G401.6 (cell line): ENCODE results near the gene ASB2.

Source experiments
- FAIRE-seq: peaks from 2 replicates; lab custom pipeline; 2012; peaks lifted over from hg19 to GRCh38; lab: Jason Lieb, UNC

ASB2 gene

DNA sequence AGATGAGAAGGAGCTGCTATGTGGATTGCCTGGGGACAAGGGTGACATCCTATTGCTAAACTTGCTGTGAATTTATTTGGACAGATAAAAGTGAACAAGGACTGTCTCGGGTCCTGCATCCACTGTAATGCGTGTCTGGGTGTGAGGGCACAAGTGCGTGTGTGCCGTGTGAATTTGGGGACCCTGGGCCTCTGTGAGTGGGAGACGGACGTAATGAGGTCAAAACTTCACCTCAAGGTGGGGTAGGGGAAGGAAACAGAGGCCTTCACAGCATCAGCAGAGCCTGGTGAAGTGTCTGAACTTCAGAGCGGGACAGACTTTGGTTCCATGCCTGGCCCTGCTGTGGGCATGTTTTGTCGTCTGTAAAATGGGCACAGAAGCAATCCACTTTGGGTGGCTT lies 14.8 kb downstream of the ASB2 start:
- FAIRE-seq: no peak

DNA sequence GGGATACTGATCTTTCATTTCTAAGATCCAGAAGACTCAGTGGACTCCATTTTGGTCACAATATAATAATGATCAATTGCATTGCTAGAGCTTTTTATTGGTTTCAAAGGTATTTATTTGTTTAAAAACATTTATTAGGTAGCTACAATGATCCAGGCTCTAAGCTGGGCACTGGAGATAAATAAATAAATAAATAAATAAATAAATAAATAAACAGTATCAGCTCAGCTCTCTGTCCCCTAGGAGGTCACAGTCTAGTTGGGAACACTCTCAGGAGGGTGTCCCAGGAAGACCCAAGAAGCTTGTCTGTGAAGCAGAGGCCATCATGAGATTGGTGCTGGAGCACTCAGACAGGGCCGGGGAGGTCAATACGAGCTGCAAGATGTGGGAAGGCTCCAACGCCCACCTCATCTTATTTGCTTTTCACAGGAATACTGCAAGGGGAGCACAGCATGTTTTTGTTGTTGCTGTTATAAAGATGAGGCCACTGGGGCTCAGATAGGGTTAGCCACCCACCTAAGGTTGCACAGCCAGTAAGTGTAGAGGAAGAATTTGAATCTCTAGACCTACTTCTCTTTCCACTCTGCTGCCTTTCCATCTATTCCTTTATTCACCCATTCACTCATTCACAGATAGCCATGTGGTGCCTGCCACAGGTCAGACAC lies 15.5 kb downstream of the ASB2 start:
- FAIRE-seq: no peak

DNA sequence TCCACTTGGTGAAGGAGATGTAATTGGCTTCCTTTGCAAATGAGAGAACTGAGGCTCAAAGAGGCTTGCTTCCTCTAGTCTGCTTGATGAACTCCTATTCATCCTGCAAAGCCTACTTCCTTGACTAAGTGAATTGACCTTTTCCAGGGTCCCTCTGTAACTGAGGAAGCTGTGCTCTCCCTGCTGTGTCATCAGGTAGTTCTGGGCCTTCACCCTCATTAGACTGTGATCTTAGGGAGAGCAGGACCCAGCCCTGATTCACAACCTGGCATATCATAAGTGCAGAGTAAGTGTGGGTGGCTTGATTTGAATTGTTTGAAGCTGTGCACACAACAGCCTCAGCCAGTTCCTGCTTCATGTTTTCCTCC lies 16.3 kb downstream of the ASB2 start:
- no peak for FAIRE-seq

DNA sequence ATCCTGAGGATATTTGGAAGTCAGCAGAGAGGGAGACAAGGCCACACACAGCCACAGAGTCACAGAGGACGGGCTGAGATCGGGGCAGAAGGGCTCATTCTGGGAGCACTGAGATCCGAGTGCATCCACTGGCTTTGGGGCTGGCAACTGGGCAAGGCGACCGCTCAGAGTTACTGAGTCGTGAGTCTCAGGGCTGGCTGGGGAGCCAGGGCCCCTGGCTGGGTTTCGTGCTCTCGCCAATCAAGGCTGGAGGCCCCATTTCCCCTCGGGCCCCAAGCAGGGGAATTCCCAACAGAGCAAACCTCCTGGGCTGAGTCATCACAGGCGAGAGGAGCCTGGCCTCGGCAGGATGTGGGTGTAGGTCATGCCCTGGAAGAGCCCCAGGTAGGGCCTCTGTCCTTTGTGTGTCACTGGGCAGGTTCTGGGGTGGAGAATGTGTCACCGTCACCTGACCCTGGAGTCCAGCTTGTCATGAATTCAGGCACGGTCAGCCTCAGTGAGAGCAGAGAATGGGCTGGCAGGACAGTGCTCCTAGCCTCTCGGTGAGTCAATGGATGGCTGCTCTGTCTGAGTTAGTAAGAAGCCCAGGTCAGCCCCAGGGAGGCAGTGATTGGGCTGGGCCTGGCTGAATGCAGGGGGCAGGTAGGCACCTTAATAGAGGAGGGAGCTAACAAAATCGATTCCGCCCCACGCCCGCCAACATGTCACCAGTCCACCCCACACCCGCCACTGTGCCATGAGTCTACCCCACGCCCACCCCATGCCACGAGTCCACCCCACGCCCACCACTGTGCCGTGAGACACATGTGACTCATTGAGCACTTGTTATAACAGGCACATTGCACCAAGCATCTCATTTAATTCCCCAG lies 16.9 kb downstream of the ASB2 start:
- no peak for FAIRE-seq

DNA sequence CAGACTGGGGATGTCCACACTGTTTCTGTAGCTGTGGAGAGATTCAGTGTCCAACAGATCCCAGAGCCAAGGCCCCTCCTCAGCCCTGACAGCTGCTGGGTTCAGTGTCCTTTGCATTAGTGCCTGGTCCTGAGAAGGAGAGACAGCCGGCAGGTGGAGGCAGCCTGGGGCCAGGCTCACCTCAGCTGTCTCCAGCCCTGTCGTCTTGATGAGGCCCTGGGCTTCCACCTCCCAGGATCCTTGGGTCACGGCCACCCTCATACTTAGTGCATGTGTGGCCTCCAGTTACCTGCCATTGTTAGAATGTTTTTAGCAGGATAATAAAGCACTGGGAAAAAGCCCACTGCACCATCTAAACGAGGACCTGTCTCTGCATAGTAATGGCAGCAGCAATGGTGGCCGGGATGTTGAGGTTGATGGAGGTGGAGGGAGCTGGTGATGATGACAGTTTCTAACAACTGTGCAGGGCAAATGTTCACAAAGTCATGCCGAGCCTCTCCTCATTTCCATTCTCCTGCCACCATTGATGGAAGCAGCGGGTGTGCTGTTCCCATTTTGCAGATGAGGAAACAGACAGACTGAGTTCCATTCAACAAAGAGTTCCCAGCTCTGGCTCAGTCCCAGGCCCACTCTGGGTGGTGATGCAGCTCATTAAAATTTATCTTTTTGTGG lies 17.7 kb downstream of the ASB2 start:
- FAIRE-seq: no peak

DNA sequence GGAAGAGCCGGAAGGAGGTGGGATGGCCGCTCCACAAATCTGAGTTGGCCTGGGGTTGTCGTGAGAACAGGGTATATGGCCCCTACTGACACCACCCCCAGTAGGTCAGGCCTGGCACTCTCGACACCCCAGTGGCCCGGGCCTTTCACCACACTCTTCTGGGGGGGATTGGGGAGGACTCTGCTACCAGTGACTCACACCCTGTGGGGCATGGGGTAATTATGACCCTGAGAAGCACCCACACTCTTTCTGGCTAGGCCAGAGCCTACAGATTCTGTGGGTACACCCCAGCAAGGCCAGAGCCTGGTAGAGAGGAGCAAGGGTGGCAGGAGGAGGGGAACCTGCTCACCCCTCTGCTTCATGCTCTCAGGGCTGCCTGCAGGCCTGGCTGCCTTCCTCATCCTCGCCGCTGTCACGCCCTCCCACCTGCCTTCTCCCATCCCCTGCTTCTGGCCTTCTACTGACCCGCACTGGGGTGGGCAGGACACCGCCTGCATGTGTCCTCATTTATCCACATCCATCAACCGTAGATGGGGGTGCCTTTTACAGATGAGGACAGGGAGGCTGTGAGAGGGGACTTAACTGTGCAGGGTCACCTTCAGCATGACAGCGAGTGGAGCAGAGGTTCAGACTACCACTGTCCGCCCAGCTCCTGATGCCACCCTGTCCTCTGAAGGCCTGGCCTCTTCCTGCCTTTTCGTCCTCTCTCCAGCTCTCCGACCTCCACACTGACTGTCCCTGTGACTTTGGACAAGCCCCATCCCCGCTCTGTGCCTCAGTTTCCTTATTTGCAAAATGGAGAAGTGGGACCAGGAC lies 18.4 kb downstream of the ASB2 start:
- no peak for FAIRE-seq

DNA sequence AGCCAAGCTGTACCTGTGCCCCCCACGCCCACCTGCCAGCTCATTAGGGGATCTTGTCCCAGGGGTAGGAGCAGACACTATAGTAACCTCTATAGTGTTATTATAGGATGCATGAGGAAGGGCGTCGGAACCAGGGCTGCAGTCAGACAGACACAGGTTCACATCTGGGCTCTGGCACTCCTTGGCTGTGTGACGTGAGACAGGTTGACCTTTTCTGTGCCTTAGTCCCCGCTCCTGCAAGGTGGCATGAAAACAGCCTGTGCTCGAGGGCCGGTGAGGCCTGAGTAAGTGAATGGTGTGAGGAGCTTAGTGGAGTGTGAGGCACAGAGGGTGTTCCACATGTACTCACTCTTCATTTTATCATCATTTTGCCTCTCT lies 19.0 kb downstream of the ASB2 start:
- FAIRE-seq: no peak

DNA sequence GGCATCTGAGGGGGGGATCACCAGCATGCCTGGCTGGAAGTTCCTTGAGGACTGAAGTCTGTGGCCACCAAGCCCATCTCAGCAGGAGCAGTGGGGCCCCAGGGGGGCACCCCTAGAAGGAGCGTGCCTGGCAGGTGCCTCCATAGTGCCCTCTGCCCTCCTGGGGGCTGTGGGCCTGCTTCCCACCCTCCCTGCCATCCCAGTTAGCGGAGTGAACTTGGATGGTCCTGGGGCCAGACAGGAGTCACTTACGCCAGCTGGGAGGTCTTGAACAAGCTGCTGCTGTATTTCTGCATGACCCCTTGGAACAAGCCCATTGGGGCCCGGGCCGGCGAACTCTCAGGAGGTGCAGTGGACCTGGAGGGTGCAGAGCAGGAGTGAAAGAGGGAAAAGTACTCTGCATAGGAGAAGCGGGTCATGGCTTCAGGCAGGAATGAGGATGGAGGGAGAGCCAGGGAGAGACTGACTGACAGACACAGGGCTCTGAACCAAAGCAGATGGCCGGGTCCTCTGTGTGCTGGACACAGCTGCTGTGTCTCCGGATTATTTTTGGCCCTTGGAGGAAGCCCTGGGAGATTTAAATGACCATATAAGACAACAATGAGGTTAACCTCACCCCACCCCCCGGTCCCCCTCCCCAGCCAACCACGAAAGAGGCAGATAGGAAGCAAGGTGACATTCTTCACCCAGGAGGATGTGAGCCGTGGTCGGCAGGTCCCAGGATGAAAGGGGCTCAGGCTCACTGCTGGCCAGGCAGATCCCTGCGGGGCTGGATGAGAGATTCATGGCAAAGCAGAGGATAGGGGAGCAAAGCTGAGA lies 19.6 kb downstream of the ASB2 start:
- FAIRE-seq: no peak

DNA sequence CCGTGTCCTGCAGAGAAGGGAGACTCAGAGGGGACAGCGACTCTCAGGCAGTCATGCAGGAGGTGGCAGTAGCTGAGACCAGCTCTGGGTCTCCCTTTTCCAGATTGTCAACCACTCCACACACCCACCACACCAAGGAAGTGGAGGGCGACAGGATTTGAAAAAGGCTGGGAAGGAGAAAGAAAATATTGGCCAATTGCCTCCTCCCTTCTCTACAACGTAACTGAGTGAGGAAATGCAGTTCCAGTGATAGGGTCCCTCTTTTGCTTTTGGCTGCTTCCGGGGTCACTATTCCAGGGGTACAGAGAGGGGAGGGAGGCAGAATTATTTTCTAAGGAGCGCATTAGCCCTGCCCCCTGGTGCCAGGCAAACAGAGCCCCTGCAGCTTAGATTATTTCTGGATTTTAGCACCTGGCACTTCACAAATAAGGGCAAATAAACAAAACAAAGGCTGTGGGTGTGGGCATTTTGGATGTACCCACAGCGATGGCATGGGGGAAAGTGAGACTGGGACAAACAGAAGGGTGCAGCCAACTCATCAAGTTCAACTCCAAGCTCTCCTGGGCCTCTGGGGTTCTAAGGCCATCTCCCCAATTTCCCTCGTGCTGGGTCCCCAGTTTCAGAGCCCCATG lies 20.4 kb downstream of the ASB2 start:
- FAIRE-seq: no peak

DNA sequence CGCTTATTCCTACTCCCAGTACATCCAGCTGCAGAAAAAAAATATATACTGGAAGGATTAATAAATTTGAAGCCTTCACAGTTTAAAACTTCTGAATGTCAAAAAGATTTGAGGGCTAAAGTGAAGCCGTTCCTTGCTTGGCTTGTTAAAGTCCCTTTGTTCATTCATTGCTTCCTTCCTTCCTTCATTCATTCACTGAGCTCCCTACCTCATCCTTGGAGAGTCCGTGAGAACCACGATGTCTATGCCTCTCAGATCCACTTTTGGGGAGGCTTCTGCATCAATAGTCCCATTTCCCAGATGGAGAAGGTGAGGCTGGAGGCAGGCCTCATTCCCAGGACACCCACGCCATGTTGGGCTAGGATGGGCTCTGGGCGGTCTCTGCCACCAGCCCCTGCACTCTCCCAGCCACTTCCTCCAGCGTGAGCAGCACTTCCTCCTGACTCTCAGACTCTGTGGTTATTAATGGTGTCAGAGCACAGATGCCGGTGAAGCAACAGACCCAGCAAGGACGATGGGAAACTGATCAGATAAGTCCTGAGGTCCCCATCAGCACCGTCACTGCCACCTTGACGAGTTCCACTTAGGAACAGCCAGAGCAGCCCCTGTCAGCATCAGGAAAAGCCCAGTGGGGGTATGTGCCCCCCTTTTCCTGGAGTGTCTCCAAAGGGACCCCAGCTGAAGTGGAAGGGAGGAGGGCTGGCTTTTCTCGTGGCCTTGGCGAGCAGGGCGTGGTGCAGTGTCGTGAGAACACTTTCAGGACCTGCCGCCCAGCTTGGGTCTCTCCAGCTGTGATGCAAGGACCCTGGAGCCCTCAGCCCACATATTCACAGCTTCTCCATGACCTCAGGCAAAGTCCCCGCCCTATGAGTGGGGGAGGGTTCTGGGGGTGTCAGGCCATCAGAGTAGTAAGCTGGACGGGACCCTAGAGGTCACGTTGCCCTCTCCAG lies 21.2 kb downstream of the ASB2 start:
- no peak for FAIRE-seq

DNA sequence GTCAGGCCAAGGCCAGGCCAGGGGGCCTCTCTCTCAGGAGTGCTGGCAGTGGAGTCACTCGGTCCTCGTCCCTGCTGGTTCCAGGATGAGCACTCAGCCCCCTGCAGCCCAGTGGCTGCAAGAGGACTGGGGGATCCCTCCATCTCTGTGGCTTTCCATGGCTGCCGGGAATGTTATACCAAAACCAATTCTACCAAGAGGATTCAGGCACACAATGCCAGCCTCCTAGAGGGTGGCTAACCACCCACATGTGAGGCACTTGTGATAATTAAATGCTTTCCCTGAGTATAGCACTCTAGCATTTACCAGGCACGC lies 21.9 kb downstream of the ASB2 start:
- FAIRE-seq: no peak

DNA sequence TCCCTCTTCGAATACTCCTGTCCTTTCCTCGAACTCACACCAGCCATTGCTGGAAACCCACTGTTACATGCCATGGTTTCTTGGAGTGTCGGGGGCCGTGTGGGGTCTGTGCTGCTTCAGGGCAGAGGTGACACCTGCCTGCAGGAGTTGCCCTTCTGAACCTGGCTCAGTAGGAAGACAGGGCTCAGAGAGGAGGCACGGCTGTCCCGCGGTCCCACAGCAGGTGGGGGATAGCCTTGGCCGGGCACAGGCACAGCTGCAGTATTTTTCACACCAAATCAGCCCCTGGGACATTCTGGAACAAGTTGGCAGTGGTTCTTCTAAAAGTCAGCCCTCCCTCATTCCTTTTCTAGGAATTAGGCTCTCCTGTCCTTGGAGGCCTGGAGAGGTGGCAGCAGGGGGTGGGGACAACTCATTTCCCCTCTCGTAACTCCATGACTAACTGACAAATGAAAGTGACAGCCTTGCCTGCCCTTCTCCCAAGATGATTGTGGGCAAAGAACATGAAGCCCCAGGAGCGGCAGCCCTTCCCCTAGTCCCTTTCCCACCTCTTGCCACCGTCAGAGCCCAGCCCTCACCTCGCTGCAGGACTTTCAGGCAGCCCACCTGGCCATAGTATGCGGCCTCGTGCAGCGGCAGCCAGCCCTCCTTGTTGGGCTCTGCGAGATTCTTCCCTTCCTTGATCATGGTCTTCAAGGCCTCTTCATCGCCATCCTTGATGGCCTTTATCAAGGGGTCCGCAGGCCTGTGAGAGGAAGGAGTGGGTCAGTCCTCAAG lies 22.4 kb downstream of the ASB2 start:
- FAIRE-seq: no peak

DNA sequence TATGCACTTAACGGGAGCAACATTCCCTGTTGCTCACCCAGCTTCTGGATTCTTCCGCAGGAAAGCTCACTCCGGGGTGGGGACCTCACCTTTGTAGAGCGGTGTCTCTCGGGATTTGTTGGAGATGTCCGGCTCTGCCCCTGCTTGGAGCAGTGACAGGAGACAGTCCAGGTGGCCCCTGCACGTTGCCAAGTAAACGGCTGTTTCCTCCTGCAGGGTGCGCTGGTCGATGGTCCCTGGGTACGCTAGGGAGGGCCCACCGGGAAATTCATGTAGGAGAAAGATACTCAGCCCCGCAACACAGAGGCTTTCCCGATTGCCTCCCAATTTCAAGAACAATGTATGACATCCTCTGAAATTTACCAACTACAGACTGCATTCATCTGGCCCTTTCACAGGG lies 23.1 kb downstream of the ASB2 start:
- no peak for FAIRE-seq

DNA sequence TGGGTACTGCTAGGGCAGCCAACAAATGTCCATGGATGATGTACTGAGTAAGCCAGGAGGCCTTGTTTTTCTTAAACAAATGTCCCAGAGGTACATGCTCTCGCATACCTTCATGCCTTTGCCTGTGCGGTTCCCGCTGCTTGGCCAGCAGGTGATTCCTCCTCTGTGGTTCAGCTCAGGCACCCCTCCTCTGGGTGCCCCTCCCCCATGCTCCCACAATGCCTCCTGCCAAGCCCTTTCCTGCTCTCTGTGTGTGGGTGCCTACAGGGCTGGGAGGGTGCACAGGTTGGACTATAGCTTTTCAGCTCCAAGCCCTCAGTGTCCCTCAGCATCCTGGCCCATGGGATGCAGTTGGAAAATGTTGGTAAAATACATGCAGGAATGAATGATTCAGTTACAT lies 23.5 kb downstream of the ASB2 start:
- no peak for FAIRE-seq

DNA sequence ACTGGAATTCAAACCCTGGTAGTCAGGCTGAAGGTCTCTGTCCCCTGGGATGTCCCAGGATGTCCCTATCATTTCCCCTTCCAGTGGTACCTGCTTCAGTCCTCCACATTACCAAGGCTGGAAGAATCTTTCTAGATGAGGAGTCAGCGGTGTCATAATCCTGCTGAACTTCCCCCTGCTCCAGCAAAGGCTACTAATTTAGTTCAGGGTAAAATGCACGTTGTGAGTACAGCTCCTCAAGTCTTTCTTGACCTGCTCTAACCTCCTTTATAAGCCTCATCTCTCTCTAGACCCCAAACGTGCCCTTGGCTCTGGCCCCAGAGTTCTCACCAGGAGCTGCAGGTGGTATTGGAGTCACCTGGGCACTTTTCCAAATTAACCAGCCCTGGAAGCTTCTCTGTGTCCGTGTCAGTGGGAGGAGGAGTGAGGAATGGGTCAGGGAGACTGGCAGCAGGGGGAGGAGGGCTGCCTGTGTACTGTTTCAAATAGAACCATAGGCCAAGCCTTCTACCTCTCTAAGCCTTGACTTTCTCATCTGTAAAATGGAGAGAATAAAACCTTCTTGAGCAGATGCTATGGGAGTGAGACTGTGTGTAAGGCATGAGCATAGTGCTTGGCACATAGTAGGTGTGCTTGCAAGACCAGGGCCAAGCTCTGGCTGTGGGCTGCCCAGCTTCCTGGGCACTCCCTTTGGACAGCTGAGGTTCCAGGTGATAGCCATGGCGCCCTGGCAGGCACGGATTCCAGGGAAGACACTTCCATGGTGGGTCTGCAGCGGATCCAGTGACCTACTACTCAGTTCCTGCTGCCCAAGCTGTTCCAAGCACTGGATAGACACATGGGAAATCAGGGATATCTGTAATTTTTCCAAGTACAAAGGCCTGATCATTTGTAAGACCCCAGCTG lies 24.5 kb downstream of the ASB2 start:
- no peak for FAIRE-seq

DNA sequence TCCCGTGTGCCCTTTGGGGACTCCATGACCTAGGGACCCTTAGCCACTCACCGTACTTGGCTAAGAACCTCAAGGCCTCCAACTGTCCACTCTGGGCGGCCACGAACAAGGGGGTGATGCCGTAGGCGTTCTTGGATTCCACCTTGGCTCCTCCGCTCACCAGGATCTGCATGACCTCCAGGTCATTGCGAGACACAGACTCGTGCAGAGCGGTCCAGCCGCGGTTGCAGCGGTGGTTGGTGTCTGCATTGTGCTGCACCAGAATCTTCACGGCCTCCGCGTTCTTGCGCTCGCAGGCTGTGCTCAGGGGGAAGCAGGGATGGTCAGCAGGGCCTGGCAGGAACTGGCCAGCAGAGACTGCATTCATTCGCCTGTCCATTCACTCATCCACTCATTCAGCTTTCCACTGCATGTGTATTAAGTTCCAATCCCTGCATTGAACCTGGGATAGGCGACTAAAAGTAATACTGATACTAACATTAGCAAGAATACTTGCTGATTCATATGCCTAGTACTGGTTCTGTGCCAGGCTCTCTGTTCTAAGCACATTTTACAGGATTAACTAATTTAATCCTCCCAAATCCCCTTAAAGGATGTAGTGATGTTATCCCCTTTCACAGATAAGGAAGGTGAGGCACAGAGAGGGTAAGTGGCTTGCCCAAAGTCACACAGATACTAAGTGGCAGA lies 25.3 kb downstream of the ASB2 start:
- no peak for FAIRE-seq

DNA sequence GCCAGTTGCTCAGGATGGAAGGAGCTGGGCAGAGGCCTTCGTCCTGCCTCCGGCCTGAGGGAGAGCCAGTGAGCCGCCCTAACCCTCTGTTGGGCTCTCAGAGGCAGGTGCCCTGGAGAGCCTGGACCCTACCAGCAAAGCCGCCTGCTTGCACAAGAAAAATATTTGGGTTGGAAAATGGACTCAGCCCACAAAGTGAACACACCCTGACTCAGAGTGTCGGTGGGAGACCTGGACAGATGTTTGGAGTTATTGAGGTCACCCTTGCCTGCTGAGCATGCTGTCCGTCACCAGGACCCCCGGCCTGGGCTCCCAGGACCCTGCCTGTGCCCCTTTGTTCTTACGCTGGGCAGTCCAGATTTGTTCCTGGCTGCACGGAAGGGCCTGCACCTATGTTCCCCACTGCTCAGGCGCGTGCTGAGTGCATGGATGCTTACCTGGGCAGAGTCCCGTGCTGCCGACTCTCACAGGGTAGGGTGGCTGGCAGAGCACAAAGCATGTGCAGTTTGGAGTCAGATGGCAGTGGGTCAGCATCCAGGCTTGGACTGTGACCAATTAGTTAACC lies 26.8 kb downstream of the ASB2 start:
- no peak for FAIRE-seq
